Activated CD8-positive, alpha-beta memory T cell treated with anti-CD3 and anti-CD28 coated beads, Interleukin-2, amount 50 U/mL, for 1 hour (primary cell): ENCODE measurements around the gene CDK5RAP1.

Experiments
- DNase-seq: peaks from one replicate; pipeline ENCODE4 v3.0.0-alpha.2; 2020; ENCODE audit errors: extremely low read depth

CDK5RAP1 gene

DNA sequence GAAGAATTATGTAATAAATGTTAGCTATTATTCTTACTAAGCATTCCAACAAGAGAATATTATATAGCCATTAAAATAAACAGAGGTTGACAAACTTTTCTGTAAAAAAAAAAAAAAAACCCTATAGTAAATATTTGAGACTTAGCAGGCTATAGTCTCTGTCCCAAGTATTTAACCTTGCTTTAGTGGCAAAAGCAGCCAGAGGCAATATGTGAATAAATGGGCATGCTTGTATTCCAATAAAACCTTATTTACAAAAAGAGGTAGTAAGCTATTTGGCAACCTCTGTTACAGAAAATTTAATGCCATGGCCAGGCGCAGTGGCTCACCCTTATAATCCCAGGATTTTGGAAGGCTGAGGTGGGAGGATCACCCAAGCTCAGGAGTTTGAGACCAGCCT lies 14.6 kb downstream of the CDK5RAP1 start:
- no peak for DNase-seq

DNA sequence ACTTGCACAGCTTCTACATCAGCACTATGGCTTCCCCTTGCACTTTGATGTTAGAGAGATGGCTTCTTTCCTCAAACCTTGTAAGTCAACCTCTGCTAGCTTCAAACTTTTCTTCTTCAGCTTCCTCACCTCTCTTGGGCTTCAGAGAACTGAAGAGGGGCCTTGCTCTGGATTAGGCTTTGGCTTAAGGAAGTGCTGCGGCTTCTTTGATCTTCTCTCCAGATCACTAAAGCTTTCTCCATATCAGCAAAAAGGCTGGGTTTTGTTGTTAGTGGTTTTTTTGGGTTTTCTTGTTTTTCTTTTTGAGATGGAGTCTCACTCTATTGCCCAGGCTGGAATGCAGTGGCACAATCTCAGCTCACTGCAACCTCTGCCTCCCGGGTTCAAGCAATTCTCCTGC lies 24.0 kb downstream of the CDK5RAP1 start:
- no peak for DNase-seq

DNA sequence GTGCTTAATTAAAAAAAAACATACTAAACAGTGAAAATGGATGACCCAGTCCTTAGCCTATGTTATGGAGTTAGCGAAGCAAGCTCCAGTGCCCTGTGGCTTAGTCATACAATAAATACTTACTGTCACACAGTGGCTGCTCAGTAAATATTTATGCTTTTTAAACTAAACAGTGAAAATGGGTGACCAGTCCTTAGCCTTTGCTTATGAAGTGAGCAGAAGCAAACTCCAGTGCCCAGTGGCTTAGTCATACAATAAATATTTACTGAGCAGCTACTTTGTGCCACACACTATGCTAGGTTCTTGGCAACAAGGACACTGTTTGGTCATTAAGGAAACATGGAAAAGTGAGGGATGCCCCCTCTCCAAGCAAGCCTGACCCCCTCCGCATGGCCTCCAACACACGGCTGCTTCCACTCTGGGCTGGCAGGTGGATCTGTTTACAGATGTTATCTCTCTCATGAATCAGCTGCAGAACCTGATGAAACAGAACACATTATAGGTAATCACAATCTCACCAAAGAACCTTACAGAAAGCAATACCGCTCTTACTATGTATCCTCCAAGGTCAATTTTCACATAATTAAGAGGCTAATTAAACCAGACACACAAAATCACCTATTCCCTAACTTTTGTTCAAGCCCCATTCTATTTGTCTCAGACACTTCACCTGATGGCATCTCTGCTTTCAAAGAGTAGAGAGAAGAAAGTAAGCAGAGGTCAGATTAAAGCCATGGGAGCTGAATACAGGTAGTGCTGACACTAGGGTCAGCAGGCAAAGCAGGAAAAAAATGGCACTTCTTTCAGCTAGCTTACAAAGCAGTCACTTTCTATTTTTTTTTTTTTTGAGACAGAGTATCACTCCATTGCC lies 27.3 kb downstream of the CDK5RAP1 start:
- DNase-seq: no peak

DNA sequence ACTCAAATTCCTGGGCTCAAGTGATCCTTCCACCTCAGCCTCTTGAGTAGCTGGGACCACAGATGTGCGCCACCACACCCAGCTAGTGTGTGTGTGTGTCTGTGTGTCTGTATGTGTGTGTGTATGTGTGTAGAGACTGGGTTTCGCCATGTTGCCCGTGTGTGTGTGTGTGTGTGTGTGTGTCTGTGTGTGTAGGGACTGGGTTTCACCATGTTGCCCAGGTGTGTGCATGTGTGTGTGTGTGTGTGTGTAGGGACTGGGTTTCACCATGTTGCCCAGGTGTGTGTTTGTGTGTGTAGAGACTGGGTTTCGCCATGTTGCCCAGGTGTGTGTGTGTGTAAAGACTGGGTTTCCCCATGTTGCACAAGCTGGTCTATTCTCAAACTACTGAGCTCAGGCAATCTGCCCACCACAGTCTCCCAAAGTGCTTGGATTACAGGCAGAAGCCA lies 28.3 kb downstream of the CDK5RAP1 start:
- no peak for DNase-seq

DNA sequence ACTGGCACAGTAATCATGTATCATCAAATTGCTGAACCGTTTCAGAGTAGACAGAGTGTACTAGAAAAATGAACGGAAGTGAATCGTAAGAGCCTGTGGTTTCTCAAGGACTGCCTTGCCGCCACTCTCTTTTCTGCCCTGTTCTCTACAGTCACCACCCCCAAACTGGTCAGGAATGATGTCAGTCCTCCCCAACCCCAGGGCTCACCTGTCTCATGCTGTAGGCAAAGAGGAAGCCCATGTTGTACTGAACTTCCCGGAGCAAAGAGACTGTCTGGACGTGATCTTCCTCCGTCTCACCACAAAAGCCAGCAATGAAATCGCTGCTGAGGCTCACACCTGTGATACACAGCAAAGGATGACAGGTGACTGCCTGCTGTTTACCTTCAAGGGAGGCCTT lies 31.0 kb downstream of the CDK5RAP1 start:
- DNase-seq: peak; percentile 46

DNA sequence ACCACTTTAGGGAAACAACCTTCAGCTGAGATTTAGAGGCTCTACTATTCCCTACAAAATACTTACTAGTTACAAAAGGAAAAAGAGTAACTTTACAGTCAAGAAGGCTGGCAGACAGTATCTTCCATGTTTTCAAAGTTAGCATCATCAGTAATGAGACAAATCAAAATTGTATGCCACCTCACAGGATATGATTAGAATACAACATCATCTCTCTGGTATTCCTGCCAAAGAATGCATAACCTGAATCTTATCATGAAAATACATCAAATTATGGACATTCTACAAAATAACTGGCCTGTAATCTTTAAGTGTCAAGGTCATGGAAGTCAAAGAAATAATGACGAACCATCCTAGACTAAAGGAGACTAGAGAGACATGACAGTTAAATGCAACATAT lies 38.4 kb downstream of the CDK5RAP1 start:
- no peak for DNase-seq

DNA sequence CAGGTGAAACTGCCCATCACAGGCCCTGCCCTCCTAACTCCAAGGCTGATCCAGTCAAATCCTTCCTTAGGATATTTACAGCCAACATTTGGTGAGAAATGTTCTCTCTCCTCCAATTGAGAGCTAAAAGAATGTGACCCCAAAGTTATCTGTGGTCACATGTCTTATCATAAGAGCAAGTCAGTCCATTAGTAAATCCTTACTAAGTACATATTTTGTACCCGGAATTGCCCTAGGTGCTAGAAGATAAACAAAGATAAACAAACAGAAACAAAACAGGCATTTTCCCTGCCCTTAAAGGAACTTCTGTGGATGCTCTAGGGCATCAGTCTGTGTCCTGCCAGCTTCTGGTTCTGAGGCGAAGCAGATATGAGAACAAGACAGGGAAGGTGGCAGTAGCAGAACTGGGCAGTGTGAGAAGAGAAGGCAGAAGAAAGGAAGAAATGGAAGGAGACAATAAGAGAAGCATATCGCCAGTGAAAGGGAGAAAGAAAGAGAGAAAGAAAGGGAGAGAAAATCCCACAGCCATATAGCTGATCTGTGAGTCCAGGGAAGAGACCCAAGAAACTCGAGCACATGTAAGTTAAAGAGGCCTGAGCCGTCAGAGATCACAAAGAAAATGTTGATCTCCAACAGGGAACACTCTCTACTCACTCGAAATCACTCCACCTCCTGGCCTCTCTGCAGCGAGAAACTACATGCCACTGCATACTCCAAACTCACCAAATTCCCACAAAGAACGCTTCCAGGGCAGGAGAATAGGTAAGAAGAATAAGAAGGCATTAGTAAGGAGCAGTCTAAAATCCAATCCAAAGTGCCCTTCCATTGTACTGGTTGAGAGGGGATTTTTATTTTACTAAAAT lies 41.7 kb downstream of the CDK5RAP1 start:
- DNase-seq: no peak

DNA sequence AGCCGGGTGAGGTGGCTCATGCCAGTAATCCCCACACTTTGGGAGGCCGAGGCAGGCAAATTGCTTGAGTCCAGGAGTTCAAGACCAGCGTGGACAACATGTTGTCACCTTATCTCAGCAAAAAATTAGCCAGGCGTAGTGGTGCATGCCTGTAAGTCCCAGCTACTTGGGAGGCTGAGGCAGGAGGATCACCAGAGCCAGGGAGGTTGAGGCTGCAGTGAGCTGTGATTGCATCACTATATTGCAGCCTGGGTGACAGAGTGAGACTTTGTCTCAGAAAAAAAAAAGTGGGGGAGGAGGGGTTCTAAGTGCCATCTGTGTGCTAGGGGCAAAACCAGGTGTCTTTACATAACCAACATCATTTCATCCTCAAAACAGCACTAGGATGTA lies 48.3 kb downstream of the CDK5RAP1 start:
- DNase-seq: no peak

DNA sequence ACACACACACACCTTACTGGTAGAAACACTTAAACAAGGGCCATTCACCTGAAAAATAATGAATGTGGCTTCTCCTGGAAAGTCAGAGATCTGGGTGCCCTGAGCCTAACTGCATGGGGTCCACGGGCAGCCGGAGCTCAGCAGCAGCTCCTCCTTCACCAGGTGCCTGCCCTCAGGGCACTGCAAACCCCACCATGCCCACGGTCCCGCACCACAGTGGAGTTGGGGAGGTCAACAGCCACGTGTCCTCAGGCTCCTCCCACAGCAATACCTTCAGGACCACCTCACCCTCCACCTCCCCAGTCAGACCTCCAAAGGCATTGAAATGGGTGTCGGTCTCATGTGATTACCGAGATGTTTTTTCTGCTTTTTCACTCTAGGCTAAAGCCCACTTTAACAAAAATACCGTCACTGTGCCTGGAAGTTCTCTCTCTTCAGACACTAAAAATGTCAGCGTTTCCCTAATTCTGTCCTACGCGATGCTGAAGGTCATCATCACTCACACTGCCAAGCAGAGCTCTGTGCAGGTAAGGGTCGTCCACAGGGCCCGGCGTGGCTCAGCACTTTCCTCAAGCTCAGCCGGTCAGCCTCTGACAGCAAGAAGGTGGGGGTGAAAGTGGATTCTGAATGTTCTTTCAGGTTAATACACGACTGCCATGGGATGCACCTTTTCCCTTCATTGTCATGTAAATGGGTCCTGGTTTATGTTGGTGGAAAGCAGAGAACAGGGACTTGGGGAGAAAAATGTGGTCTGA lies 48.9 kb downstream of the CDK5RAP1 start:
- no peak for DNase-seq

DNA sequence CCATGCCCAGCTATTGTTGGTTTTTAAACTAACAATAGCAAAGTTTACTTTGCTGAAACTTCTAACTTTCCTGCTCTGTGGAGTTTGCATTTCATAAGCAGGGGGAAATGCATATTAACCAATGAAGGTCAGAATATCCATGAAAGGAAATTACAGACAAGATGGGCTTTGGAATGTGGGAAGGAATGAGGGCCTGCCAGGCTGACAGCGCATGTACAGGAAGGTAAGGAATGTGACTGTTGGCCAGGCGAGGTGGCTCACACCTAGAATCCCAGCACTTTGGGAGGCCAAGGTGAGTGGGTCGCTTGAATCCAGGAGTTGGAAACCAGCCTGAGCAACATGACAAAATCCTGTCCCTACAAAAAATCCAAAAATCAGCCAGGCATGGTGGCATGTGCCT lies 49.6 kb downstream of the CDK5RAP1 start:
- no peak for DNase-seq

DNA sequence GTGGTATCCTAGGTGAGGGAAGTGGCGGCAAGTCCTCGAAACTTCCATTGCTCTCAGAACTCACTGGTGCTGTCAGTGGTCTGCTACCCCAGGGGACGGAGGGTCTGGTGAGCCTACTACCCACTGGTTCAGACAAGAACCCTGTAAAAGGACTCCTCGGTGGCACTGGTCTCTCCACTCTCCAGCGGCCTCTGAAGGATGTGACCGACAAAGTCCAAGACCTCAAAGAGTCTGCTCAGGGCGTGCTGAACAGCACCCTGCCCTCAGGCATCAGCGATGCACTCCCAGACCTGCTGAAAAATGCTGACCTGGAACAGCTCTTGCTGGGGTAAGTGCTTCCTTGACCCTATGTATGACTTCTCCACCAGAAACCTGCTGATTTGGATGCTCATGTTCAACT lies 51.8 kb downstream of the CDK5RAP1 start:
- DNase-seq: no peak

DNA sequence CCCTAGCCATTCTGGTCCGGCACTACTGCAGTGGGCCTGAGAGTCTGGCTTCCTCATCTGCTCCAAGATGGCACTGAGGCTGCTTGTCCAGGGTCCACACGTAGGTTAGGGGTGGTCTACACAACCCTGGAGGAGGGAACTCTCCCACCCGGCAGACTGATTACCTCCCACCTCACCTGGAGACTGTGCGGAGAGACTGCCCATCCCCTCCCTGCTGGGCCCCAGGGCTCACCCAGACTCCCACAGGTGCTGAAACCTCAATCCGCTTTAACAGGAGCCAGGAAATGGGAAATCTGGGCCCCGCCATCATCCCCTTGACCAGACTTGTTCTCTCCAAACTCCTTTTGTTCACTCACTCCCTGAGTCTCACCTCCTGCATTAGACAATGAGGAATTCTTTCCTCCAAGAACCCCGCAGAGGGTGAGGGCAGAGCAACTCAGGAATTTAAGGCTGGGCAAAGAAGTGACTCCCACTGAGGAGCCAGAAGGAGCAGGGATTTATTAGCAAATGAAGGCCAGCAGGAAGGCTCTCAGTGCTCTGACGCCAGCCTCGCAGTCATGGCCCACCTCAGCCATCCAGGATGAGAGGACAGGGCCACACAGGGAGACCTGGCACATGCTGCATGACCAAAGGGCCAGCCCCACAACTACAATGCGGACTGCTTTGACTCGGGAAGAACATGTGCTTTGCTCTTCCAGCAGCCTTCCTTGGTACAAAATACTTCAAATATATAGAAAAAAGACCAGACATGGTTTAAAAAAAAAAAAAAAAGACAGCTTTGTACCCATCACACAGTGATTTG lies 53.0 kb downstream of the CDK5RAP1 start:
- DNase-seq: no peak

DNA sequence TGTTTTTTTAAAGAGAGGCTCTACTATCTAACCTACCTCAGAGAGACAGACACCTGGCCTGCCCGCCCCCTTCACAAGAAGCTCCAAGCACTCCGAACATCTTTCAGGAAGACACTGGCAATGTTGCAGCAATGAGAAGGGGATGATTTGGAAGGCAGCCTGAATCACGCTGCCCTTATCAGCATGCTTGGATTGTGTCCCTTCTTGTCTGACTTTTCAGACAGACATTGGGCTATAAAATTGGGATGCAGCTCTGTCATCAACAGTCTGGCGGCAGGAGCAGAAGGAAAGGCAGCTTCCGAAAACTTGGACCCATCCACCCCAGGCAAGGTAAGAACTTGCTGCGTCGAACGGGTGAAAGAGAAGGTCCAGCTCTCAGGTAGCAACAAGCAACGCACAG lies 56.0 kb downstream of the CDK5RAP1 start:
- DNase-seq: no peak

DNA sequence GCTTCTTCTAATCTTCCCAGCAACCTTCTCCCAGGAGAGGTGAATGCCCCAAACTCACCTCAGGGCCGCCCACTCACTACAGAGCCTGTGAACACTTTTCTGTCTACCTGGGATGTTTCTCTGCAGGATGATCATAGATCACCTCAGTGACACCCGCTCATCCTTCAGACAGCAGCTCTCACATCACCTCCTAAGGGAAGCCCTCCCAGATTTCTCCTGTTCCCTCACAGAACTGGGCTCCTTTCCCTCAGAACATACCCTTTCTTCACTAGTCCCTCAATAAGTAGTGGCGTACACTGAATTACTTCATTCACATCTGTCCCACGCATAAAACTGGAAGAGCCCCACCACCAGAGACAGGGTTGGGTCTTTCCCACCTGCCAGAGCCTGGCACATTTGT lies 57.8 kb downstream of the CDK5RAP1 start:
- DNase-seq: no peak

DNA sequence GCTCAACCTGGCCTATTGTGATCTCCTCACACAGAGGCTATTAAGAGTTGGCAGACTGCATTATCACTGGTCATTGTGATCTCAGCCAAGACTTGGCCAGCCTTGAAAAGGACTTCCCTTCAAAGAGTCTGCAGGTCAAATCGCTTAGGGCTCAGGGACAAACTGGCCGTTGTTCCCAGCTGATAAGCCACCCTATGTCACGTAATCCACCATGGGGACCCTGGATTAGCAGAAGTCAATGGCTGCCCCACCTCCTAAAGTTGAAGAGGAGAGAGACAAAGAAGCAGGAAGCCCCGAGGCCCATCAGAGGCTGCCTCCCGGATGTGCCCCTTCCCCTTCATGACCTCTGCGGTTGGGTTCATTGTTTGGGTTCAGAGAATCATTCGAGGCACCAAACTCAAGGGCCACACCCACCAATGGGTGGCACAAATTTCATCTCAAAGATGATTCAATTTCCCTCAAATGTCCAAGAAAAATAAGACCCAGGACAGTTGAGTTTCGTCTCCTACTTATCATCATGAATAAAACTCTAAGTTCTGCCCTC lies 61.7 kb downstream of the CDK5RAP1 start:
- DNase-seq: no peak

DNA sequence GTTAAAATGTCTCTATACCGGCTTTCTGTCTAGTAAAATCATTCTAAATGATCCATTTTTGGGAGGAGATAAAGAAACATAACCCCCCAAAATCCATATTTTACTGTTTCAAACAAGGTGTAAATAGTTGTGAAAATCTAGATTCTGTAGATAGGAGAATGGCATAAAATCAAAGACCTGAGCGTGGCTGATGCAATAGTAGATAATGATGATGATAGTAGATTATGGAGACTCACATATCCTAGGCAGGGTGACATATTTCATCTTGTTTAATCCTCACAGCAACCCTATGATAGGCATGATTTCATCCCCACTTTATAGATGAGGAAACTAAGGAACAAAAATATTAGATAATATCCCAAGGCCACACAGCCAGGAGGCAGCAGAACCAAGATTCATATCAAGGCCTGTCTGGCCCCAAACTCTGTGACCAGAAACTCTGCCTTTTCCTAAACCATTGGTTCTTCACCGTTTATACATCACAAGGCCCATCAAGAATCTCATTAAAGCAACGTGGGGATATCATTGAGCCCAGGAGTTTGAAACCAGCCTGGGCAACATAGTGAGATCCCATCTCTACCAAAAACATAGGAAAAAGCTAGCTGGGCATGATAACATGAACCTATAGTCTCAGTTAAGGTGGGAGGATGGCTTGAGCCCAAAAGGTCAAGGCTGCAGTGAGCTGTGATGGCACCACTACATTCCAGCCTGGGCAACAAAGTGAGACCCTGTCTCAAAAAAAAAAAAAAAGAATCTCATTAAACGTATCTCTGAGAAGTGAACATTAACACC lies 62.7 kb downstream of the CDK5RAP1 start:
- DNase-seq: no peak

DNA sequence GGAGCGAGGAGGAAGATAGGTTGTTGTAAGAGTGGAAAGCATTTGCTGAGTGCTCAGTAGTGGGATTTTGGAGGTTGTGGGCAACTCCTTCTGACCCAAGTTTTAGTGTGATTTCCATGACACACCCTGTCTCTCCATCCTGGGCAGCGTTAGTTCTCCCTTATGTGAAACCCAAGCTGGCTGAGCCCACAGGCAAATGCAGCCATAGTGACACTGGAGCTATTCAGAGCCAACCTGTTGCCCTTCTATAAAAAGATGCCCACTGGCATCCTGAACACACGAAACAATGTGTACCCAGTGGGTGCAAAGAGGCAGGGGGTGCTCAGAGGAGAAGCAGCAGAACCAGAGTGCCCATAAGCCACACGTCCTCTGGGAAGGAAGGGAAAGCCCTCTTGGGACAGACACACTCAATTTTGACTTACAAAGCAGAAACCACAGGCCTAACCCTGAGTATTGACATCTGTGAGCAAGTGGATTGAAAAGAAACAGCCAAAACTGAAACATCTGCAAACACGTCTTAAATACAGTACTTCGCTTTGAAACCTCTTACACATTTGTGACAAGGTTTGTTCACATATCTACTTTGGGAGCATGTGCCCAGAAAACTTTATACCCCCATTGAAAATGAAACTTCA lies 63.7 kb downstream of the CDK5RAP1 start:
- no peak for DNase-seq

DNA sequence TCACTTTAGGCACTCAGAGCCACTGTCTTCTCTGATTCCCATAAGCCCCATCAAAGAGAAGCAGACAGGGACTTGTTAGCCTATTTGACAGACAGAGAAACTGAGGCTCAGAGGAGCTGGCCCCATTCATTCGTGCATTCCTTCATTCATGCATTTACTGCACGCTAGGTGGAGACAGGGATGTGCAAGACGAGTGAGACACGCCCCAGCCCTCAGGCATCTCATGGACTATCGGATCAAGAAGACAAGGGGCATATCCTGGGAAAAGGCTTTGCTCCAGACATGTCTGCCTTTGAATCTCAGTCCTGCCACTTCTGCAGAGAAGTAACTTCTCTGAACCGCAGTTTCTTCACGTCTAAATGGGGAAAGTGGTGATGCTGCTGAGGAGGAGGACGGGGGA lies 64.2 kb downstream of the CDK5RAP1 start:
- no peak for DNase-seq

DNA sequence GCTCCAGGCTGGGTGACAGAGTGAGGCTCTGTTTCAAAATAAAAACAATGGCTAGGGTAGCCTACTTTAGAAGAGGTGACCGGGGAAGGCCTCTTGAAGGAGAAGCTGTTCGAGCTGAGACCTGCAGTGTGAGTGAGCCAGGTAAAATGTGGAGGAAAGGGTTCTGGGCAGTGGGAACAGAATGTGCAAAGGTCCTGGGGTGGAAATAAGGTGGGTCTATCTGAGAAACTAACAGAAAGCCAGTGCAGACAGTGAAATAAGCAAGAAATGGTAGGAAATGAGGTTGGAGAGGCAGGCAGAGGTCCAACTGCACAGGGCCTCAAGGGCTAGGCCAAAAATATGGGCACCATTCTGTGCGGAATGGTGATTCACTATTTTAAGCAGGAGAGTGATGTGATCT lies 64.9 kb downstream of the CDK5RAP1 start:
- no peak for DNase-seq

DNA sequence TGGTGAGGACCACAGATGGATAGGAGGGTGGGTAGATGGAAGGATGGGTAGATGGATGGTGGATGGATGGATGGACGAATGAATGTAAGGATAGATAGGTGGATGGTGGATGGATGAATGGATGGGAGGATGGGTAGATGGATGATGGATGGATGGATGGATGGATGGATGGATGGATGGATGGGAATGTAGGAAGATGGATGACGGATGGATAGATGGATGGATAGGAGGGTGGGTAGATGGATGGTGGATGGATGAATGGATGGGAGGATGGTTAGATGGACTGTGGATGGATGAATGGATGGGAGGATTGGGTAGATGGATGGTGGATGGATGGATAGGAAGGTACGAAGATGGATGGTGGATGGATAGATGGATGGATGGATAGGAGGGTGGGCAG lies 67.2 kb downstream of the CDK5RAP1 start:
- DNase-seq: no peak
